ENCODE measurements around the gene PTPN14.
"Not testable (repeated sequence)": the region's sequence is repeated elsewhere in the genome, so short reads cannot be mapped to it uniquely, and the experiment has no call there.

Gene PTPN14

GRCh38 chr1:214498021-214498420, 53.4 kb downstream of the PTPN14 start:
- H3K4me3 ChIP-seq (replicated peaks; ENCODE audit: insufficient read depth, low read length) = no peak overlapping the region
- H3K27me3 ChIP-seq (ENCODE audit: insufficient read depth, poor library complexity, severe bottlenecking) = no peaks in the 10 kb centered on the region
- DNase-seq (ENCODE audit: low read depth in 1 of 2, low spot score in 1 of 2) = no peak
- no peak overlapping the region for H3K27ac ChIP-seq (replicated peaks)
- TF ChIP-seq, protein P1, sequence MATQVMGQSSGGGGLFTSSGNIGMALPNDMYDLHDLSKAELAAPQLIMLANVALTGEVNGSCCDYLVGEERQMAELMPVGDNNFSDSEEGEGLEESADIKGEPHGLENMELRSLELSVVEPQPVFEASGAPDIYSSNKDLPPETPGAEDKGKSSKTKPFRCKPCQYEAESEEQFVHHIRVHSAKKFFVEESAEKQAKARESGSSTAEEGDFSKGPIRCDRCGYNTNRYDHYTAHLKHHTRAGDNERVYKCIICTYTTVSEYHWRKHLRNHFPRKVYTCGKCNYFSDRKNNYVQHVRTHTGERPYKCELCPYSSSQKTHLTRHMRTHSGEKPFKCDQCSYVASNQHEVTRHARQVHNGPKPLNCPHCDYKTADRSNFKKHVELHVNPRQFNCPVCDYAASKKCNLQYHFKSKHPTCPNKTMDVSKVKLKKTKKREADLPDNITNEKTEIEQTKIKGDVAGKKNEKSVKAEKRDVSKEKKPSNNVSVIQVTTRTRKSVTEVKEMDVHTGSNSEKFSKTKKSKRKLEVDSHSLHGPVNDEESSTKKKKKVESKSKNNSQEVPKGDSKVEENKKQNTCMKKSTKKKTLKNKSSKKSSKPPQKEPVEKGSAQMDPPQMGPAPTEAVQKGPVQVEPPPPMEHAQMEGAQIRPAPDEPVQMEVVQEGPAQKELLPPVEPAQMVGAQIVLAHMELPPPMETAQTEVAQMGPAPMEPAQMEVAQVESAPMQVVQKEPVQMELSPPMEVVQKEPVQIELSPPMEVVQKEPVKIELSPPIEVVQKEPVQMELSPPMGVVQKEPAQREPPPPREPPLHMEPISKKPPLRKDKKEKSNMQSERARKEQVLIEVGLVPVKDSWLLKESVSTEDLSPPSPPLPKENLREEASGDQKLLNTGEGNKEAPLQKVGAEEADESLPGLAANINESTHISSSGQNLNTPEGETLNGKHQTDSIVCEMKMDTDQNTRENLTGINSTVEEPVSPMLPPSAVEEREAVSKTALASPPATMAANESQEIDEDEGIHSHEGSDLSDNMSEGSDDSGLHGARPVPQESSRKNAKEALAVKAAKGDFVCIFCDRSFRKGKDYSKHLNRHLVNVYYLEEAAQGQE (IDR thresholded peaks at IDR 0.05; ENCODE audit: insufficient replicate concordance, low read depth) = no peak
- TF ChIP-seq GABPA (IDR thresholded peaks at IDR 0.05; ENCODE audit: low read depth) (no peak), SPI1 (IDR thresholded peaks at IDR 0.05; ENCODE audit: borderline replicate concordance, low read depth) (no peak), CTCF (IDR thresholded peaks at IDR 0.05; ENCODE audit: insufficient read depth, low read length) (no peak), POLR2AphosphoS5 (IDR thresholded peaks at IDR 0.05; ENCODE audit: low read depth) (no peak)

DNA sequence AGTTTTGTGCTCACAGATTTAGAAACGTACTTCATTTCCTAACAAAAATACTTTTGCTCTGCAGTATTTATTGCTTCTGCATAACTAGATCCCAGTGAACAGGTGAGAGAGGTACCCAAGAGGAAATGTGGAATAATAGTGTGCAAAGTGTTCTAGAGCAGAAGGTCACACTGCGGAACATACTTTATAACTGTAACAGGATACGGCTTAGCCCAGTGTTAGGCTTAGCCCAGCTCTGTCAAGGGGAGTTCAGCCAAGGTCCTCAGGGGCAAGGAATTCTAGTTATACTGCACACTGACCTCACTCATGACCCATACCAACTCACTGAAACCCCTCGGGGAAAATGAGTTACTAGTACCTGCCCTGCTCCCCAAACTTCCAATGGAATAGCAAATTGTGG, 55.3 kb downstream of the PTPN14 start:
- no peaks in the 10 kb centered on the region for H3K27me3 ChIP-seq (ENCODE audit: insufficient read depth, poor library complexity, severe bottlenecking)
- no peak for TF ChIP-seq GABPA (IDR thresholded peaks at IDR 0.05; ENCODE audit: low read depth)
- TF ChIP-seq SPI1 (IDR thresholded peaks at IDR 0.05; ENCODE audit: borderline replicate concordance, low read depth) = no peak
- TF ChIP-seq POLR2AphosphoS5 (IDR thresholded peaks at IDR 0.05; ENCODE audit: low read depth) = no peak
- H3K27ac ChIP-seq (replicated peaks) = no peak overlapping the region
- no peak overlapping the region for H3K4me3 ChIP-seq (replicated peaks; ENCODE audit: insufficient read depth, low read length)
- DNase-seq (ENCODE audit: low read depth in 1 of 2, low spot score in 1 of 2) = no peak

DNA sequence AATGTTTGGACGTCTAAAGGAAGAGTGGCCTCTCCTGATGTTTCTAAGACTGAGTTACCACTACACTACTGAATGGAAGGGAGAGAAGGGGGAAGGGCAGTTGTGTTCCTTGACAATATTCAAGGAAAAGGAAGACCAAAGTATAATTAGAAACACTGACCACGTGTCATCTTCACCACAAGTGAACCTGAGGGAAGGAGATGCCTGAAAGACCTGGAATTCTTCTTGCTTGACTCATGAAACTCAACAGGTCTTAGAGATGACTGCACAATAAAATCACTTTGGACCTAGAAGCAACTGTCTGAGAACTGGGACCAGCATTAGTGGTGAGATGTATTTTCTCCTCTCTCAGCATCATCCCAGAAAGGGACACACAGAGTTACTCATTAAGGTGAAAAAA, 56.7 kb downstream of the PTPN14 start:
- no peak for DNase-seq (ENCODE audit: low read depth in 1 of 2, low spot score in 1 of 2)
- Histone ChIP-seq H3K27ac (replicated peaks) (no peak overlapping the region), H3K27me3 (ENCODE audit: insufficient read depth, poor library complexity, severe bottlenecking) (no peaks in the 10 kb centered on the region), H3K4me3 (replicated peaks; ENCODE audit: insufficient read depth, low read length) (no peak overlapping the region)
- no peak for TF ChIP-seq POLR2AphosphoS5 (IDR thresholded peaks at IDR 0.05; ENCODE audit: low read depth)
- TF ChIP-seq, protein P1 (IDR thresholded peaks at IDR 0.05; ENCODE audit: insufficient replicate concordance, low read depth) = no peak
- no peak for TF ChIP-seq CTCF (IDR thresholded peaks at IDR 0.05; ENCODE audit: insufficient read depth, low read length)
- TF ChIP-seq GABPA (IDR thresholded peaks at IDR 0.05; ENCODE audit: low read depth) = no peak
- TF ChIP-seq SPI1 (IDR thresholded peaks at IDR 0.05; ENCODE audit: borderline replicate concordance, low read depth) = no peak

- H3K27me3 ChIP-seq (ENCODE audit: insufficient read depth, poor library complexity, severe bottlenecking); H3K27ac ChIP-seq (replicated peaks); H3K4me3 ChIP-seq (replicated peaks; ENCODE audit: insufficient read depth, low read length); DNase-seq (ENCODE audit: low read depth in 1 of 2, low spot score in 1 of 2): not testable (repeated sequence)
Measured at GRCh38 chr1:214494179-214494578, 57.2 kb downstream of the PTPN14 start.

GRCh38 chr1:214493126-214493796, 58.1 kb downstream of the PTPN14 start:
- no peak for TF ChIP-seq POLR2AphosphoS5 (IDR thresholded peaks at IDR 0.05; ENCODE audit: low read depth)
- no peak for TF ChIP-seq SPI1 (IDR thresholded peaks at IDR 0.05; ENCODE audit: borderline replicate concordance, low read depth)
- TF ChIP-seq CTCF (IDR thresholded peaks at IDR 0.05; ENCODE audit: insufficient read depth, low read length) = no peak
- TF ChIP-seq, protein P1 (IDR thresholded peaks at IDR 0.05; ENCODE audit: insufficient replicate concordance, low read depth) = no peak
- TF ChIP-seq GABPA (IDR thresholded peaks at IDR 0.05; ENCODE audit: low read depth) = no peak
- Histone ChIP-seq H3K4me3 (replicated peaks; ENCODE audit: insufficient read depth, low read length) (no peak overlapping the region), H3K27ac (replicated peaks) (no peak overlapping the region), H3K27me3 (ENCODE audit: insufficient read depth, poor library complexity, severe bottlenecking) (no peaks in the 10 kb centered on the region)
- no peak for DNase-seq (ENCODE audit: low read depth in 1 of 2, low spot score in 1 of 2)
